Measurements from ENCODE around the gene SLC9A5.

Gene SLC9A5

DNA sequence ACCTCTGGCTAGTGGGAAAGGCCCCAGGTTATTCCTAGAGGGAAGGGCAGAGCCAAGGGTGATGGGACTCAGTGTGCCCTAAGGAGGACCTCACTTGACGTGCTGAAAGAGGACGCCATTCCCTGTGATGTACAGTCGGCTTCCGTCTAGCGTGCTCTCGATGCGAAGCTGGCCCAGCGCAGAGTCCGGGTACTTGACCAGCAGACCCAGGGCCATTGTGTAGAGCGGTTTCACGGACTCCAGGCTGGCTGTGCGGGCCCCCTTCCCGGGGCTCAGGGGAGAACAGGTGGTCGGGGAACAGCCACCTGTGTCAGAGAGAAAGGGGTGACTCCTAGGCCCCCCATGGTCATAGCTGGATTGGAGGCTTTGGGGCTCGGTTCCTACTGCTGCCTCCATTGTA lies 50.5 kb downstream of the SLC9A5 start:
- Histone ChIP-seq H3K36me3 (ENCODE audit: control insufficient read depth, low read depth, low read length) (no peaks in the 10 kb centered on the region), H3K9ac (ENCODE audit: low read length) (no peak overlapping the region), H3K27me3 (ENCODE audit: control insufficient read depth, insufficient read depth, low read length) (no peaks in the 10 kb centered on the region), H3K27ac (ENCODE audit: low read length) (no peak overlapping the region), H3K9me3 (ENCODE audit: control insufficient read depth, low read depth, low read length) (no peaks in the 10 kb centered on the region), H3K4me1 (ENCODE audit: control insufficient read depth, low read depth, low read length) (peaks cover 5% of the 10 kb centered on the region), H3K4me3 (ENCODE audit: low read length) (no peak overlapping the region)

DNA sequence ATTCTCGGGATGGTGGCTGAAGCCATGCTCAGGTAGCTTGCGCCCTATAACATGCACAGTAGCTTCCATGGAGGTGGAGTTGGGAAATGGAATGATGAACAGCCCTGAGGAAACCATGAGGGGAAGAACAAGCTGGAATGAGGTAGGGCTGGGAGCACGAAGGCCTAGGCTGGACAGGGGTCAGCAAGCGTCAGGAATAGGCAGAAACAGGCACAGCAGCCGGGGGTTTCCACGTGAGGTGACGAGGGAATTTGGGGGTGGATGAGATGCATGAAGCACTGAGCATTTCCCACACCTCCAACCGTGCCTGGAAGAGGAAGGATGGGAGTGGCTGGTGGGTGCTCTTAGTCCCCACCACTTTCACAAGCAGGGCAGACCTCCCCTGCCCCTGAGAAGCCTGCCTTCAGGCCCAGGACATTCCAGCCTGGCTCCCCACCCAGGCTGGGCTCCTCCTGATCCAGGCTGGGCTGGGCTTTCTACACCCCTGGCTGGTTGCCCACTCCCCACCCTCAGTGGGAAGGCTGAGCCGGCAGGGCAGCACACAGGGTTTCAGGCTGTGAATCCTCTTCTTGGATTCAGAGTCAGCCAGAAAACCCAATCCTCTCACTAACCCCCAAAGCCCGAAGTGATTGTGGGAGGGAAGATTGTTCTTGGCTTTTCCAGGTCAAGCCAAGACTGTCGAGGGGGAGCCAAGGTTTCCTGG lies 52.5 kb downstream of the SLC9A5 start:
- Histone ChIP-seq H3K27ac (ENCODE audit: low read length) (no peak overlapping the region), H3K4me1 (ENCODE audit: control insufficient read depth, low read depth, low read length) (no peaks in the 10 kb centered on the region), H3K9me3 (ENCODE audit: control insufficient read depth, low read depth, low read length) (no peaks in the 10 kb centered on the region), H3K9ac (ENCODE audit: low read length) (no peak overlapping the region), H3K36me3 (ENCODE audit: control insufficient read depth, low read depth, low read length) (no peaks in the 10 kb centered on the region), H3K4me3 (ENCODE audit: low read length) (no peak overlapping the region), H3K27me3 (ENCODE audit: control insufficient read depth, insufficient read depth, low read length) (no peaks in the 10 kb centered on the region)

DNA sequence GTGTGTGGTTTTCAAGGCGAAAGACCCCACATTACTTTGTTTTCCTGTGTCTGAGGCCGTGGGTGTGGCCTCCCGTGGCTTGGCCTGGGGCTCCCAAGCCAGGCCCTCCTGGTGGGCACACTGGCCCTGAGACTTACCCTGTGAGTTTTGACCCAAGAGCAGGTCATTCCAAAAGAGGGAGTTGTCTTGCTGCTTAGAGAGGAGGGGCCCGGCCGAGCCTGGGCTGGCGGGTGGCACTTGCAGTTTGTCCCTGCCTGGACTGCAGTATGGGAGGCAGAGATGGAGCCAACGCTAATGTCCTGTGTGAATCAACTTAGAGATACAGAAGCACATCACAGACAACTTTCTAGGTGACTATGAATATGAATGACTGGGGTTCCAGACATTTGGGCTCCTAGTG lies 53.3 kb downstream of the SLC9A5 start:
- no peaks in the 10 kb centered on the region for H3K36me3 ChIP-seq (ENCODE audit: control insufficient read depth, low read depth, low read length)
- H3K27me3 ChIP-seq (ENCODE audit: control insufficient read depth, insufficient read depth, low read length): no peaks in the 10 kb centered on the region
- no peak overlapping the region for H3K9ac ChIP-seq (ENCODE audit: low read length)
- H3K9me3 ChIP-seq (ENCODE audit: control insufficient read depth, low read depth, low read length): no peaks in the 10 kb centered on the region
- no peak overlapping the region for H3K4me3 ChIP-seq (ENCODE audit: low read length)
- H3K4me1 ChIP-seq (ENCODE audit: control insufficient read depth, low read depth, low read length): no peaks in the 10 kb centered on the region
- no peak overlapping the region for H3K27ac ChIP-seq (ENCODE audit: low read length)

DNA sequence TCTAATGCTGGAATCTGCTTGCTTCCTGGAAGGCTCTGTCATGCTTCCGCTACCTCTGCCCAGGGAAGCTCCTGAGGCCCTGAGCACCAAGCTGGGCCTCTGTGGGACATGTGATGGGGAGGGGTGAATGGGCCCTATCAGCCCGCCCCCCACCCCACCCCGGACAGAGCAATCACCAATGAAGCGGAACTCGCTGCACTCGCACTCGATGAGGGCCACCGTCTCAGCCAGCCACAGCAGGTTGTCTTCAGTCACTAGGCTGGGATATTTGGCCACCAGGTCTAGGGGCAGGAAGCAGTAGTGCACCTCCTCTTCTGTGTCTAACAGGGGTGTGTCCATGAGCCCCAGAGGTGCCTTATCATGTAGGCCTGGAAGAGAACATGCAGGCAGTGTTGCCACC lies 54.2 kb downstream of the SLC9A5 start:
- H3K36me3 ChIP-seq (ENCODE audit: control insufficient read depth, low read depth, low read length): no peaks in the 10 kb centered on the region
- H3K9me3 ChIP-seq (ENCODE audit: control insufficient read depth, low read depth, low read length): no peaks in the 10 kb centered on the region
- H3K9ac ChIP-seq (ENCODE audit: low read length): no peak overlapping the region
- H3K27ac ChIP-seq (ENCODE audit: low read length): no peak overlapping the region
- no peaks in the 10 kb centered on the region for H3K27me3 ChIP-seq (ENCODE audit: control insufficient read depth, insufficient read depth, low read length)
- no peaks in the 10 kb centered on the region for H3K4me1 ChIP-seq (ENCODE audit: control insufficient read depth, low read depth, low read length)
- no peak overlapping the region for H3K4me3 ChIP-seq (ENCODE audit: low read length)

DNA sequence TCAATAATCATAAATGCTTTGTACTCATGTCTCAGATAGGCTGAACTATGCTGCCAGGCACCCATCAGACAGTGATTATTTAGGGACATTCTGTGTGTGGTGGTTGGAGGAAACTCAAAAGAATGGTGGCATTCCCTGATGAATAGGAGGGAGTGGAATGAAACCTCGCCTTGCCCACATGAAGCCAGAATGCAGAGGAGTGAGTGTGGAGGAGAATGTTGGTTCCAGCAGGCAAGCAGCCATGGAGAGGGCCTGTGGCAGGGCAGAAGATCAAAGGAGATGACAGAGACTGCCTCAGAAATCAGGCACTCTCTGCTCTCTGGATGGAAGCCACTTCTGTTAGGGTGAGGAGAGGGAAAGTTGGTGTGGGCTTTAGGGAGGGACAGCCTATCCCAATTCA lies 55.2 kb downstream of the SLC9A5 start:
- Histone ChIP-seq H3K4me3 (ENCODE audit: low read length) (no peak overlapping the region), H3K4me1 (ENCODE audit: control insufficient read depth, low read depth, low read length) (no peaks in the 10 kb centered on the region), H3K27ac (ENCODE audit: low read length) (no peak overlapping the region), H3K36me3 (ENCODE audit: control insufficient read depth, low read depth, low read length) (no peaks in the 10 kb centered on the region), H3K27me3 (ENCODE audit: control insufficient read depth, insufficient read depth, low read length) (no peaks in the 10 kb centered on the region), H3K9me3 (ENCODE audit: control insufficient read depth, low read depth, low read length) (no peaks in the 10 kb centered on the region), H3K9ac (ENCODE audit: low read length) (no peak overlapping the region)

DNA sequence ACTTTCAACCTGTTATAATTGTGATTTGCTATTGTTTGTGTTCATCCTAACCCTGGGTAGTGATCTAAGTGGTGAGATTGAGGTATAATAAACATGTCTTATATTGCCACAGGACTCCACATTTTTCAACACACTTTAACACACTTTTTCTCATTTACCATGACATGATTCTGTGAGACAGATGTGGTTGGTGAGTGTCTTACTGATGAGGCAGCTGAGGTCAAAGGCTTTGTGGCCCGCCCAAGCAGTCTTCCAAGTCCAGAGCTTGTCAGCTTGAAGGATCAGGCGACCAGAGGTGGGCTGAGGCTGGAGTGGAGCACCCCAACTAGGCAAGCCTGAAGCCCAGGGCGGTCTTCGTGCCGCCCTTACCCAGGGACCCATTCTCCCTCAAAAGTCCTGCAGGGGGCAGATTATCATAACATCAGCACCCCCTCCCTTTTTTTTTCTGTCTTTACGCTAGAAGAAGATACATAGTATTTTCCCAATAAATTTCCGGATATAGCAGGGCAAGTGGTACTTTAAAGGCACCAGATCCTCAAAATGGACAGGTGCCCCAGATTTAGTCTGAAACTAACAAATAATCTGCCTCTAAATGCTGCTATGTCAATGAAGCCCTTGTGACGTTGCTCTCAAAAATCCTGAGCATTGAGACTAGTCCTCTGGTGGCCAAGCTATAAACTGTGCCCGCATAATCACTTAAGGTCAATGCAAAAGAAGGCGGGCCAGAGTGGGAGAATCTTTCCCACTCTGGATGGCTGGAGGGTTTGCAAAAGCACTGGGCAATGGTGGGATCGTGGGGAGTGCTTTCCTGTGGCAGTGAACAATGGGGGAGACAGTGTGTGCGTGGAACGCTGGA lies 56.7 kb downstream of the SLC9A5 start:
- Histone ChIP-seq H3K4me1 (ENCODE audit: control insufficient read depth, low read depth, low read length) (no peaks in the 10 kb centered on the region), H3K4me3 (ENCODE audit: low read length) (no peak overlapping the region), H3K27me3 (ENCODE audit: control insufficient read depth, insufficient read depth, low read length) (no peaks in the 10 kb centered on the region), H3K27ac (ENCODE audit: low read length) (no peak overlapping the region), H3K9me3 (ENCODE audit: control insufficient read depth, low read depth, low read length) (no peaks in the 10 kb centered on the region), H3K9ac (ENCODE audit: low read length) (no peak overlapping the region), H3K36me3 (ENCODE audit: control insufficient read depth, low read depth, low read length) (no peaks in the 10 kb centered on the region)

DNA sequence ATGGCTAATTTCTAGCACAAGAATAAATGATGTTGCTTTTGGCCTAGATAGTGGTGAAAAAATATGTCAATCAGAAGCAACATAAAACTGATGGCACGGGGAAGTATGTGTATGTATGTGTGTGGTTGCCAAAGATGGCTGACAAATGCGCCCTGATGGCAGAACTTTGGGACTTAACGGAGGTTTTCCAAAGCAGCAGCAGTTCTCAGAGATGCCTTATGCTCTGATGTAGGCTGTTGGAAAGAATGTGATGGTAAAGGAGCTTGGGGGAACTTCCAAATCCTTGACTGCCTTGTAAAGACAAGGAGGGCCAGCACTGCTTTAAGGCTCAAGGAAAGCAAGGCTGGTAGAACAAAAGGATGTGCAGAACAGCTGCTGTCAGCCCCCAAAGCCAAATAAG lies 61.8 kb downstream of the SLC9A5 start:
- H3K9me3 ChIP-seq (ENCODE audit: control insufficient read depth, low read depth, low read length): no peaks in the 10 kb centered on the region
- H3K4me1 ChIP-seq (ENCODE audit: control insufficient read depth, low read depth, low read length): no peaks in the 10 kb centered on the region
- H3K36me3 ChIP-seq (ENCODE audit: control insufficient read depth, low read depth, low read length): no peaks in the 10 kb centered on the region
- H3K27me3 ChIP-seq (ENCODE audit: control insufficient read depth, insufficient read depth, low read length): no peaks in the 10 kb centered on the region
- no peak overlapping the region for H3K9ac ChIP-seq (ENCODE audit: low read length)
- no peak overlapping the region for H3K27ac ChIP-seq (ENCODE audit: low read length)
- H3K4me3 ChIP-seq (ENCODE audit: low read length): no peak overlapping the region

DNA sequence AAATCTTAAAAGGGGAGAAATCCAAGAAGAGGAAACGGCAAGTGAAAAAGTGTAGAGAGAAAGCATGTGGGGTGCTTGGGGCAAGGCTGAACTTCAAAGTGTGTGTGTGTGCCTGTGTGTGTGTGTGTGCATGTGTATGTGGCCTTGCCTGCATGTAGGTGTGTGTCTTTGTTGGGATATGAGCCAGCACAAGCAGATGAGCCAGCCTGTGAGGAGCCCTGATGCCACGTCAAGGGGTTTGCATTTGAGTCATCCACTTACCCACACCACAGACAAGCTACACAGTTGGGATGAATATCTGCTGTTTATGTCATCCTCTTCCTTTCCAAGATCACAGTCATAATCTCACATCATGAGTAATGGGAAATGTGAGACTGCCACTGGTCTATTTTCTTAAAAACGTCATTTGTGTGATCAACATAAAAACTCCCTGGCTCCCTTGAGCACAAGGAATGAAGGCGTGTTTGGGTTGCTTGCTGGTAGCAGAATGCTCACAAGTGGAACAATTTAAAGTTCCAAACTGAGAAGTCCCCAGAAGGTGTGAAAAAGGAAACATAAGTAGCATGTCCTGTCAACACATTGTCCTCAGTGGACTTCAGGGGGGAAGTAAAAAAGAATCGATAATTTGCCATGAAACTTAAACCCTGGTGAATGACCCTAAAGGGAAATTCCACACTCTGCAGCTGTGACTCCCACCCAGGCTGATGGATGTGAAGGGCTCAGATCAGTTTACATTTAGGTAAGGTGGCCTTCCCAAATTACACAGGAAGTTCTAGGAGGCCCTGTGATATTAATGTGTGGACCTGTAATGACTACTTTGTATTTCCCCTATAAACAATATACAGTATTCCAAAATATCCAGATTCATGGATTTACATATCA lies 63.1 kb downstream of the SLC9A5 start:
- no peak overlapping the region for H3K27ac ChIP-seq (ENCODE audit: low read length)
- no peaks in the 10 kb centered on the region for H3K9me3 ChIP-seq (ENCODE audit: control insufficient read depth, low read depth, low read length)
- no peak overlapping the region for H3K4me3 ChIP-seq (ENCODE audit: low read length)

DNA sequence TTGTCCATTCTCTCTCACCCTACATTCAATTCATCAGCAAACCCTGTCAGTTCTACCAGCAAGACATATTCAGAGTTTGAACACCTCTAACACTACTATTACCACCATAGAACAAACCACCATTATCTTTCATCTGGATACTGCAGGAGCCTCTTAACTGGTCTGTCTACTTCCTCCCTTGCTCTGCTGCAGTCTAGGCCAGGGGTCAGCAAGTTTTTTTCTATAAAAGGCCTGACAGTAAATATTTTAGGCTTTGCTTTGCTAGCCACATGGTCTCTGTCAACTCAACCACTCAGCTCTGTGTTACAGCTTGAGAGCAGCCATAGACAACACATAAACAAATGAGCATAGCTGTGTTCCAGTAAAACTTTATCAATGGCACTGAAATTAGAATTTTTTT lies 63.9 kb downstream of the SLC9A5 start:
- Histone ChIP-seq H3K4me3 (ENCODE audit: low read length) (no peak overlapping the region), H3K4me1 (ENCODE audit: control insufficient read depth, low read depth, low read length) (no peaks in the 10 kb centered on the region), H3K9me3 (ENCODE audit: control insufficient read depth, low read depth, low read length) (no peaks in the 10 kb centered on the region), H3K36me3 (ENCODE audit: control insufficient read depth, low read depth, low read length) (no peaks in the 10 kb centered on the region), H3K27me3 (ENCODE audit: control insufficient read depth, insufficient read depth, low read length) (no peaks in the 10 kb centered on the region), H3K27ac (ENCODE audit: low read length) (no peak overlapping the region), H3K9ac (ENCODE audit: low read length) (no peak overlapping the region)

More for the DNA sequence above, 63.1 kb downstream of the SLC9A5 start:
- no peaks in the 10 kb centered on the region for H3K27me3 ChIP-seq (ENCODE audit: control insufficient read depth, insufficient read depth, low read length)
- no peak overlapping the region for H3K9ac ChIP-seq (ENCODE audit: low read length)
- no peaks in the 10 kb centered on the region for H3K4me1 ChIP-seq (ENCODE audit: control insufficient read depth, low read depth, low read length)
- no peaks in the 10 kb centered on the region for H3K36me3 ChIP-seq (ENCODE audit: control insufficient read depth, low read depth, low read length)

DNA sequence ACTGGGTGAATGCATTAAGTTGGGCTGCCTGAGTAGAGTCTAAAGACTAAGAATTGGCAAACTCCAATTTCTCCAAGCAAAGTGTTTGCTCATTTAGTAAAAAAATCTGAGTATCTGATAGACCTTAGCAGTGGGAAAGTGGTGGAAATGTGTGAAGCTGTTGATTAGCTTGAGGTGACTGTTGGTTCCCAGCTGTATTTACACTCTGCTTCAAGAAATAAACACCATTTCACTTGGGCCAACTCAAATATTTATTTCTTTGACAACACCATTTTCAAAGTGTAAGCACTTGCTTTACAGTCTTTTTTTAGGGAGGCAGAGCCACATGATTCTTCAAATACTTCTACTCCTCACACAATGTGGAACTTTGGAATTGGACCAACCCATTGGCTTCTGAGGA lies 69.1 kb downstream of the SLC9A5 start:
- H3K9me3 ChIP-seq (ENCODE audit: control insufficient read depth, low read depth, low read length): no peaks in the 10 kb centered on the region
- H3K27me3 ChIP-seq (ENCODE audit: control insufficient read depth, insufficient read depth, low read length): peaks cover 3% of the 10 kb centered on the region
- peaks cover 3% of the 10 kb centered on the region for H3K4me1 ChIP-seq (ENCODE audit: control insufficient read depth, low read depth, low read length)
- no peak overlapping the region for H3K4me3 ChIP-seq (ENCODE audit: low read length)
- no peak overlapping the region for H3K9ac ChIP-seq (ENCODE audit: low read length)
- no peaks in the 10 kb centered on the region for H3K36me3 ChIP-seq (ENCODE audit: control insufficient read depth, low read depth, low read length)
- no peak overlapping the region for H3K27ac ChIP-seq (ENCODE audit: low read length)
